Measurements from ENCODE around the gene ALOX5AP.

DNA sequence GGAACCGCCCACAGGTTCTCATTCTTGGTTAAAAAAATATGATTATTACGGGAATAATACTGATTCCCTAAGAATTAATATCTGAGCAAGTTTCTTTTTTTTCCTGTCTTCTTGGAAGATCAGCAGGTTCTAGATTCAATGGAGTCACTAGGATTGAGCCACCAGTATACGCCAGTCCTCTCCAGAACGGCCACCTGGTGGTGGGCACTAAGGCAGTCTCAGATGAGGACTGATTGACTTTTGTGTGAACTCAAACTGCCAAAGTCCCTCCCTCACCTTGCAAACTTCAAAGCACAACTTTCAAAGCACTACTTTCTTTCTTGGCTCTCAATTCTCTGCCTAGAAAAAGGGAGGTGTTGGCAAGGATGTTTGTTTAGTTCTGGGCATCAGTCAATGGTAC lies 33.3 kb upstream of the ALOX5AP start:
- TF ChIP-seq CHD1 (IDR thresholded peaks at IDR 0.05; ENCODE audit: low read depth, low read length) (no peak), ZNF207 (IDR thresholded peaks at IDR 0.05; ENCODE audit: borderline replicate concordance) (no peak), IKZF2 (IDR thresholded peaks at IDR 0.05) (no peak), WRNIP1 (IDR thresholded peaks at IDR 0.05; ENCODE audit: borderline replicate concordance, low read depth, low read length) (no peak), FOXM1 (IDR thresholded peaks at IDR 0.05; ENCODE audit: low read depth, low read length) (no peak), TBL1XR1 (IDR thresholded peaks at IDR 0.05; ENCODE audit: low read depth, low read length) (no peak), POLR2A (IDR thresholded peaks at IDR 0.05; ENCODE audit: low read depth, low read length) (no peak), EGR1 (IDR thresholded peaks at IDR 0.05; ENCODE audit: borderline replicate concordance in 1 of 2, low read depth in 2 of 2, low read length in 2 of 2) (no peak), HDAC2 (IDR thresholded peaks at IDR 0.05) (no peak), RAD51 (IDR thresholded peaks at IDR 0.05) (no peak)
- TF ChIP-seq, protein P1, sequence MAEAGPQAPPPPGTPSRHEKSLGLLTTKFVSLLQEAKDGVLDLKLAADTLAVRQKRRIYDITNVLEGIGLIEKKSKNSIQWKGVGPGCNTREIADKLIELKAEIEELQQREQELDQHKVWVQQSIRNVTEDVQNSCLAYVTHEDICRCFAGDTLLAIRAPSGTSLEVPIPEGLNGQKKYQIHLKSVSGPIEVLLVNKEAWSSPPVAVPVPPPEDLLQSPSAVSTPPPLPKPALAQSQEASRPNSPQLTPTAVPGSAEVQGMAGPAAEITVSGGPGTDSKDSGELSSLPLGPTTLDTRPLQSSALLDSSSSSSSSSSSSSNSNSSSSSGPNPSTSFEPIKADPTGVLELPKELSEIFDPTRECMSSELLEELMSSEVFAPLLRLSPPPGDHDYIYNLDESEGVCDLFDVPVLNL (IDR thresholded peaks at IDR 0.05; ENCODE audit: low read depth, low read length), result no peak
- TF ChIP-seq, protein P2, sequence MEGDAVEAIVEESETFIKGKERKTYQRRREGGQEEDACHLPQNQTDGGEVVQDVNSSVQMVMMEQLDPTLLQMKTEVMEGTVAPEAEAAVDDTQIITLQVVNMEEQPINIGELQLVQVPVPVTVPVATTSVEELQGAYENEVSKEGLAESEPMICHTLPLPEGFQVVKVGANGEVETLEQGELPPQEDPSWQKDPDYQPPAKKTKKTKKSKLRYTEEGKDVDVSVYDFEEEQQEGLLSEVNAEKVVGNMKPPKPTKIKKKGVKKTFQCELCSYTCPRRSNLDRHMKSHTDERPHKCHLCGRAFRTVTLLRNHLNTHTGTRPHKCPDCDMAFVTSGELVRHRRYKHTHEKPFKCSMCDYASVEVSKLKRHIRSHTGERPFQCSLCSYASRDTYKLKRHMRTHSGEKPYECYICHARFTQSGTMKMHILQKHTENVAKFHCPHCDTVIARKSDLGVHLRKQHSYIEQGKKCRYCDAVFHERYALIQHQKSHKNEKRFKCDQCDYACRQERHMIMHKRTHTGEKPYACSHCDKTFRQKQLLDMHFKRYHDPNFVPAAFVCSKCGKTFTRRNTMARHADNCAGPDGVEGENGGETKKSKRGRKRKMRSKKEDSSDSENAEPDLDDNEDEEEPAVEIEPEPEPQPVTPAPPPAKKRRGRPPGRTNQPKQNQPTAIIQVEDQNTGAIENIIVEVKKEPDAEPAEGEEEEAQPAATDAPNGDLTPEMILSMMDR (IDR thresholded peaks at IDR 0.05 in 2 of 3, conservative IDR thresholded peaks at IDR 0.05 in 1 of 3; ENCODE audit: control insufficient read depth in 2 of 3, extremely low read depth in 1 of 3, insufficient read depth in 1 of 3, low read depth in 3 of 3, low read length in 3 of 3), result 0 out of 6 replicates have a peak, but pooled peaks of 1 of the 3 experiments have one; percentile 10
- TF ChIP-seq, protein P3, sequence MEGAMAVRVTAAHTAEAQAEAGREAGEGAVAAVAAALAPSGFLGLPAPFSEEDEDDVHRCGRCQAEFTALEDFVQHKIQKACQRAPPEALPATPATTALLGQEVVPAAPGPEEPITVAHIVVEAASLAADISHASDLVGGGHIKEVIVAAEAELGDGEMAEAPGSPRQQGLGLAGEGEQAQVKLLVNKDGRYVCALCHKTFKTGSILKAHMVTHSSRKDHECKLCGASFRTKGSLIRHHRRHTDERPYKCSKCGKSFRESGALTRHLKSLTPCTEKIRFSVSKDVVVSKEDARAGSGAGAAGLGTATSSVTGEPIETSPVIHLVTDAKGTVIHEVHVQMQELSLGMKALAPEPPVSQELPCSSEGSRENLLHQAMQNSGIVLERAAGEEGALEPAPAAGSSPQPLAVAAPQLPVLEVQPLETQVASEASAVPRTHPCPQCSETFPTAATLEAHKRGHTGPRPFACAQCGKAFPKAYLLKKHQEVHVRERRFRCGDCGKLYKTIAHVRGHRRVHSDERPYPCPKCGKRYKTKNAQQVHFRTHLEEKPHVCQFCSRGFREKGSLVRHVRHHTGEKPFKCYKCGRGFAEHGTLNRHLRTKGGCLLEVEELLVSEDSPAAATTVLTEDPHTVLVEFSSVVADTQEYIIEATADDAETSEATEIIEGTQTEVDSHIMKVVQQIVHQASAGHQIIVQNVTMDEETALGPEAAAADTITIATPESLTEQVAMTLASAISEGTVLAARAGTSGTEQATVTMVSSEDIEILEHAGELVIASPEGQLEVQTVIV (IDR thresholded peaks at IDR 0.05; ENCODE audit: borderline replicate concordance, partially characterized antibody), result no peak
- TF ChIP-seq, protein P4, sequence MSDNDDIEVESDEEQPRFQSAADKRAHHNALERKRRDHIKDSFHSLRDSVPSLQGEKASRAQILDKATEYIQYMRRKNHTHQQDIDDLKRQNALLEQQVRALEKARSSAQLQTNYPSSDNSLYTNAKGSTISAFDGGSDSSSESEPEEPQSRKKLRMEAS (IDR thresholded peaks at IDR 0.05; ENCODE audit: low read depth, low read length), result no peak

Measured in GM12878 (cell line).